ENCODE data around the gene DCLK3.

The DCLK3 gene

DNA sequence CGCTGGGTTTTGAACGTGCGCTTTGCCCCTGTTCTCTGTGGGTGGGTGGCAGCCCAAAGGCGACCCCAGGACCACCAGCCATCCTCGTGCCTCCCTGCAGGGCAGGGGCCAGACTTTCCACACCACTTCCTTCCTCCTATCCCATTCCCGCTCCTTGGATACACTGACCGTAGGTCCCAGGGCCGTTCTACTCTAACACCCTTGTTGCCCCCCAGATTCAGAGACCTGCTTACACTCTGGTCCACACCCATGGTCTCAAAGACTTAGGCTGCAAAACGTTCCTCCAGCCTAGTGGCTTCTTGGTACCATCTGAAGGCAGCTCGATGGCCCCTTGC, 318 bp upstream of the DCLK3 start:
- DNase-seq: no peak

- DNase-seq: no peak
These were observed 1.2 kb downstream of the DCLK3 start for GRCh38 chr3:36762918-36763849.

GRCh38 chr3:36761779-36762178, 2.6 kb downstream of the DCLK3 start:
- no peak for DNase-seq

DNA sequence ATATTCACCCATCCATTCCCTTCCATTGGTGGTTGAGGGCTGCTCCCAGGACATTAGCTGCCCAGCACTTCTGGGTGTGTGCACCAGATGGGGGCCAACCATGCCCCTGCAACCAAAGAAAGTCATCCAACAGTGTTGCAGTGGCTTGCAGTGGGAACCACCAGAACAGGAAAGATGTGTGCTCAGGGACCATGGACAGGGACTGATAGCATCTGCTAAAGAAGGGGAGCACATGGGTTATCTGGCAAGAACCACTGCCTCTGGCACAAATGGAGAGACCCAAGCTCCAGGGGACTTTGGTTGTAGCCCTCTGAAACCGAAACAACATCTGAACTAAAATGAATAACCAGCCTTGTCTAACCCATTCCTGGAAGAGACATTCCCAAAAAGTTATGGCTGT, 8.1 kb downstream of the DCLK3 start:
- no peak for DNase-seq

GRCh38 chr3:36751326-36751725, 13.0 kb downstream of the DCLK3 start:
- DNase-seq: no peak

DNA sequence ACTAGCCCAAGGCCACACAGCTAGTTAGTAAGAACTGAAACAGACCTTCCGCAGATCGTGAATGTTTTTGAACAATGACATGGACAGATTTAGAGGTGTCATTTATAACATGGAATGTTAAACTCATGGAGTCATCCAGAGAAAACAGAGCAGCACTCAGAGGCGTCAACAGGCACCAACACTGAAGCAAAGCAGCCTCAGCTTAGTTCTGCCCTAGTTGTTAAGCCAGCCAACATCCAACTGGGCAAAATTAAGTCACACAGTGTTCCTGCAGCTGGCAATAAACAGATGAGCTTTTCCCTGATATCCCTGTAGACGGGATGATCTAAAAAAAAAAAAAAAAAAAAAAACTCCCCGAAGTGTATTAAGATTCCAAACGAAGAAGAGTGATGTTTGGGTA, 13.6 kb downstream of the DCLK3 start:
- no peak for DNase-seq

- DNase-seq: no peak
These were observed 19.6 kb downstream of the DCLK3 start for GRCh38 chr3:36744763-36745162.

- no peak for DNase-seq
These were observed 20.5 kb downstream of the DCLK3 start for GRCh38 chr3:36743826-36744225.

DNA sequence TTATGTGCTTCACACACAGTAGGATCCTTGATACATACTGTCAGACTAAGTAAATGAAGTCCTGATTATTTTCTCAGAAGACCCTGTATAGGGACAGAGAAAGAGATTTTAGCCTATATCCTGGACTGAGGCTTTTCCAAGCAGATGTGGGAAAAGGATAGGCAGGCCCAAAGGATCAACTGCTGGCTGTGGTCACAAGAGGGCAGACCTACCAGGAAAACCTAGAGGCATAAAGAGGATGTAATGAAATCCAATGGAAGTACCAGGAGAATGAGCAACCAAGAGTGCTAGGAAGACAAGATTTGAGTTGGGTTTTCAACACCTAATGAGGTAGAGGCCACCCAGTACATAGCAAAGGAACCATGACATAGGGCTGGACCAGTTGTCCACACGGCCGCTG, 23.1 kb downstream of the DCLK3 start:
- no peak for DNase-seq

- DNase-seq: no peak
These were observed 23.6 kb downstream of the DCLK3 start for GRCh38 chr3:36740787-36741186.

- DNase-seq: peak; percentile 8
These were observed 25.7 kb downstream of the DCLK3 start for GRCh38 chr3:36738702-36739101.

- no peak for DNase-seq
These were observed 28.1 kb downstream of the DCLK3 start for GRCh38 chr3:36736301-36736700.

DNA sequence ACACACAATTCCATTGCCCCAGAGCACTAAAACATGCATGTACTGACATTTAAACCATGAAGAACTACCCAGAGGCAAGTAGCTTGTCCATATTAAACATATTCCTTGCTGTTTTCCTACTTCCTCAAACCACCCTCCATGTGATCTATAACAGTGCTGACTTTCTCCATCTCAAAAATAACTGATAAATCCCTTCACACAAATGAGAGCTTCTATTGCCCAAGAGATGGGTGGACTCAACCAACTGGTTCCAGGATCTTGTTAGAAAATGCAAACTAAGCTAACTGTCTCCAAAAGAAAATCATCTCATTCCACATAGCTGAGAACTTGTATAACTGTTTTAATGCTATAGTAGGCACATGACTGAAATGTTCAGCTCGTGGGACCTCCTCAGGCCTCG, 29.6 kb downstream of the DCLK3 start:
- no peak for DNase-seq

DNA sequence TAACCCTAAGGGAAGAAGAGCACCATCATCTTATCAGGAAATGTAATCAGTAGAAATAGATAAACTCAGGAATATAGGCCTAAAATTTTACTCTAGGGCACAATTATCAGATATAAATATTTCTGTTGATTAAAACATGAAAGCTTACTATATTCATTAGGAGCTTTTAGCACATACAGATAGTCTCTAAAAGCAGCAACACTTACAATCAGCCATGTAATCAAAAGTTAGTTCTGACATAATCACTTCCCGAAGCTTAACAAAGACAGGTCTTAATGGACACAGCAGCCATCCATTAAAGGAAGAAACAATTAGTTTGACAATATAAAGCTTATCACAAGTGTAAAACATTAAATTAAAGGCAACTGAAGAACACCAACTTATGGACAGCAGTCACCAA, 30.6 kb downstream of the DCLK3 start:
- no peak for DNase-seq

GRCh38 chr3:36733162-36733696, 31.1 kb downstream of the DCLK3 start:
- DNase-seq: no peak

DNA sequence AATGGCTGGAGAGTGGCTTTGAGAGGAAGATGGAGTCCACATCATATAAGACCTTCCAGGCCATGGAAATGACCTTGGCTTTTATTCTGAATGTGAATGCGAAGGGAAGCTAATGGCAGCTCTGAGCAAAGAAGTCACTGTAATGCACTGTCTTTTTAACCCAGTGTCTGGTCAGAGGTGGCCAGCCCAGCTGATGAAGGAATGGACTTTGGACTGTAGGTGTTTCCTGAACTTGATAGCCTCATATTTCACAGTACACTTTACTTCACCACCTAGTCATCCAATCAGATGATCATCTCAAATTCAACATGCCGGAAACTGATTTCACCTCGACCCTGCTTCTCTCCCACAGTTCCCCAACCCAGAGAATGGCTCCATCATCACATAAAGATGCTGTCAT, 33.4 kb downstream of the DCLK3 start:
- DNase-seq: no peak

- peak; percentile 59 for DNase-seq
These were observed 34.9 kb downstream of the DCLK3 start for GRCh38 chr3:36729204-36730056.

- peak; percentile 65 for DNase-seq
These were observed 49.8 kb downstream of the DCLK3 start for GRCh38 chr3:36714343-36715086.

GRCh38 chr3:36713904-36714303, 50.4 kb downstream of the DCLK3 start:
- DNase-seq: no peak

- no peak for DNase-seq
These were observed 53.7 kb downstream of the DCLK3 start for GRCh38 chr3:36710606-36711005.

DNA sequence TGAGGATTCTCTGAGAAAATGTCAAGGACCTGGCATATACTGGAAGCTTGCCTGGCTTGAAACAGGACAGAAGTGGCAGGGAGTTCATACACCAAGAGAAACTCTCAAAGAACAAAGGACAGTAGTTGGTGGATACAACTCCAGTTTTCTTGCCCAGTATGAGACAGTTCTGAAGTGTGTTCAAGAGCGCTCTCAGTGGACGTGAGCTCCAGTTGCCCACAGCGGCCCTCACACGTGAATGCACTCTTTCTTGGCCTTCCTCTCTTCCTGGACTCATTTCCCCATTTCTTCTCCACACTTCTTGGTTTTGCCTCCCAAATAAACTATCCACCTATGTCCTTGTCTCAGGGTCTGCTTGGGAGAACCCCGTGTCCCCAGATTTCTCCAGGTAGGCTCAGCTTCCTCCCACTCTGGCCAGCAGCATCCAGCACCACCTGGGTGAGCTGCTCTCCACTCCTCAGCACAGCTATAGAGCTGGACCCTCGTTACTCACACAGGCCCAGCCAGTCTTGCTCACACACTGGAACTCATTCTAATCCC, 54.5 kb downstream of the DCLK3 start:
- no peak for DNase-seq

- DNase-seq: no peak
These were observed 55.1 kb downstream of the DCLK3 start for GRCh38 chr3:36709281-36709680.
